Spleen (tissue), 7 donors: ENCODE measurements around the gene KCND2.

Experiments used
- CTCF ChIP-seq, 11 experiments: fragments of 200-600 bp in 7 of 11; fragments of 450-650 bp in 4 of 11; sonication (generic) in 4 of 11; IDR thresholded peaks in 8 of 11; conservative IDR thresholded peaks in 3 of 11; 1 replicate in 7 of 11; 2 replicates in 4 of 11; pipeline versions ENCODE4 v1.4.0 to v1.8.0; 2016 to 2021; ENCODE audit warnings: antibody characterized with exemption in 11 of 11, inconsistent platforms in 4 of 11, mild to moderate bottlenecking in 1 of 11
- POLR2A ChIP-seq, 3 donors: fragments of 450-650 bp; IDR thresholded peaks; one replicate each; pipeline ENCODE4 v1.5.1; 2017; ENCODE audit warnings: antibody characterized with exemption in 3 of 3, mild to moderate bottlenecking in 1 of 3
- donor health status: DM: no; HTN: no; CAD: no; lungs with moderate emphysema.
- donor health status: DM: no; HTN: no; CAD: no.
- donor health status: DM: no; HTN: no; CAD: no.

GRCh38 chr7:120276720-120277119 lies 3.7 kb downstream of the KCND2 start:
- TF ChIP-seq CTCF (IDR thresholded peaks at IDR 0.05 in 8 of 11, conservative IDR thresholded peaks at IDR 0.05 in 3 of 11) (no peak), POLR2A (IDR thresholded peaks at IDR 0.05) (no peak)
